OCI-LY7 (cell line): Measurements from ENCODE around the gene KLK13.

Experiments
- CTCF ChIP-seq: fragments of 200-600 bp; sonication (generic); conservative IDR thresholded peaks from 2 replicates; pipeline ENCODE4 v1.5.1; 2014; ENCODE audit warnings: mild to moderate bottlenecking, antibody characterized with exemption, low read length, moderate library complexity, mixed read lengths
- EZH2phosphoT487 ChIP-seq: fragments of 200-600 bp; sonication (generic); IDR thresholded peaks from 2 replicates; pipeline ENCODE4 v1.6.1; 2018; ENCODE audit warnings: low read depth, borderline replicate concordance, mild to moderate bottlenecking, mixed run types, antibody characterized with exemption, low read length, moderate library complexity, mixed read lengths

GRCh38 chr19:51027873-51028272, 37.0 kb downstream of the KLK13 start:
- TF ChIP-seq CTCF (no peak), EZH2phosphoT487 (no peak)
